PC-3 (cell line): ENCODE results near the gene TPT1. TPM values are rescaled to one million over a fixed set of nuclear protein-coding genes. Genes with fewer than 3 reads are reported as not detected.

Experiments used
- ATAC-seq: fragments of 200-7000 bp; cut with Tn5 transposase; 2 replicates; pipeline ENCODE4 v1.9.1; 2020; ENCODE audit warnings: mild to moderate bottlenecking, moderate library complexity
- BruUV-seq: library from RNA; stranded (reverse); fragments of 400-500 nt; replicated peaks from 2 replicates; lab custom pipeline; 2021; lab: Mats Ljungman, UMichigan
- CTCF ChIA-PET: fragments of 300-600 bp; sonication (Branson Sonifier 250); formaldehyde crosslinking; loops from one replicate; lab custom pipeline; 2022; ENCODE audit warnings: antibody characterized with exemption; lab: Charles Lee
- POLR2A ChIA-PET: fragments of 300-600 bp; sonication (Branson Sonifier 250); formaldehyde crosslinking; loops from one replicate; lab custom pipeline; 2022; ENCODE audit warnings: antibody characterized with exemption; ENCODE audit not compliant: unreplicated experiment; lab: Charles Lee
- DNase-seq: peaks from one replicate; pipeline ENCODE4 v3.0.0-alpha.2; 2015
- H2AFZ ChIP-seq: fragments of 300-600 bp; sonication (generic); 2 replicates; pipeline ENCODE4 v1.6.0; 2016; ENCODE audit warnings: antibody characterized with exemption, low read length
- H3F3A ChIP-seq: fragments of 300-600 bp; sonication (generic); one replicate; pipeline ENCODE4 v1.6.0; 2017; ENCODE audit warnings: antibody characterized with exemption, low read length, control low read depth, mild to moderate bottlenecking; ENCODE audit not compliant: unreplicated experiment
- H3K27ac ChIP-seq: fragments of 300-600 bp; sonication (generic); 2 replicates; pipeline ENCODE4 v1.5.1; 2016; ENCODE audit warnings: mild to moderate bottlenecking, low read length
- H3K27me3 ChIP-seq: fragments of 300-600 bp; sonication (generic); 2 replicates; pipeline ENCODE4 v1.6.1; 2016; ENCODE audit warnings: low read length, mixed read lengths
- H3K36me3 ChIP-seq: fragments of 300-600 bp; sonication (generic); 2 replicates; pipeline ENCODE4 v1.6.1; 2016; ENCODE audit warnings: low read depth, mixed run types, low read length, mixed read lengths
- H3K4me1 ChIP-seq: fragments of 300-600 bp; sonication (generic); 2 replicates; pipeline ENCODE4 v1.5.1; 2016; ENCODE audit warnings: low read length; ENCODE audit not compliant: insufficient read depth
- H3K4me2 ChIP-seq: fragments of 300-600 bp; sonication (generic); 2 replicates; pipeline ENCODE4 v1.6.0; 2016; ENCODE audit warnings: low read length
- H3K4me3 ChIP-seq: fragments of 300-600 bp; sonication (generic); 2 replicates; pipeline ENCODE4 v1.5.1; 2016; ENCODE audit warnings: mild to moderate bottlenecking, low read length, mixed read lengths
- H3K79me2 ChIP-seq: fragments of 300-600 bp; sonication (generic); 2 replicates; pipeline ENCODE4 v1.6.1; 2017; ENCODE audit warnings: low read length, mixed read lengths
- H3K9ac ChIP-seq: fragments of 300-600 bp; sonication (generic); 2 replicates; pipeline ENCODE4 v1.6.0; 2016; ENCODE audit warnings: mild to moderate bottlenecking, low read length
- H3K9me2 ChIP-seq: fragments of 300-600 bp; sonication (generic); replicated peaks from 2 replicates; pipeline ENCODE4 v1.6.1; 2016; ENCODE audit warnings: mixed run types, low read length, mixed read lengths
- H3K9me3 ChIP-seq: fragments of 300-600 bp; sonication (generic); 2 replicates; pipeline ENCODE4 v1.6.1; 2016; ENCODE audit warnings: low read length, mixed read lengths
- H4K20me1 ChIP-seq: fragments of 300-600 bp; sonication (generic); 2 replicates; pipeline ENCODE4 v1.6.1; 2016; ENCODE audit warnings: low read length, mixed read lengths
- EZH2 ChIP-seq: fragments of 300-600 bp; sonication (generic); IDR thresholded peaks from one replicate; pipeline ENCODE4 v1.6.1; 2017; ENCODE audit warnings: antibody characterized with exemption, mild to moderate bottlenecking, low read length; ENCODE audit not compliant: unreplicated experiment
- EZH2phosphoT487 ChIP-seq: fragments of 300-600 bp; sonication (generic); IDR thresholded peaks from 2 replicates; pipeline ENCODE4 v1.6.1; 2018; ENCODE audit warnings: mild to moderate bottlenecking, antibody characterized with exemption, low read length, borderline replicate concordance
- intact Hi-C: fragments of 100-400 bp; cut with micrococcal nuclease; formaldehyde crosslinking; loops from 2 replicates; pipeline ENCODE4 v1.9.0; 2023
- total RNA-seq: library from RNA; depleted of rRNA; stranded (reverse); fragments of >200 nt; gene quantifications from 2 replicates; pipeline ENCODE4 v1.2.3, GENCODE V29; 2014
- TF ChIP-seq, protein P1 (sequence below): fragments of 300-600 bp; sonication (generic); conservative IDR thresholded peaks from 2 replicates; pipeline ENCODE4 v1.5.1; 2017; ENCODE audit warnings: antibody characterized with exemption, low read depth, mild to moderate bottlenecking, low read length

The TPT1 gene
- total RNA-seq, 1 experiment from 2014 or later, result 982 TPM

DNA sequence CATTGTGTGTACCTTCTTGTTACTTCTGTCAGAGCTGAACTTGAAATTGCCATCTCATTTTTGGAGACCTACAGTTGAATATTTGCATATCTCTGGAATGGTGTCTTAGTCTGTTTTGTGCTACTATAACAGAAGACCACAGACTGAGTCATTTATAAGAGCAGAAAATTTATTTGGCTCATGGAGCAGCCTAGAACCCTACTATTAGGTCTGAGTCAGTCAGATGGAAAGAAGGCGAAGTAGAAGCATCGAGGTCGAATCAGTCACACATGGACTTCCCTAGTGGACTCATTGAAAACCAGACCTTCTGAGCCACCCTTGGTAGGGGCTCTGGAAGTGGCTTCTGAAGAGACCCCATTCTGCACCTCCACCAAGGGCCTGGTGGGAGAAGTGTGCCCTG lies 33.9 kb upstream of the TPT1 start:
- no peak overlapping the region for H2AFZ ChIP-seq
- intact Hi-C loops, result no loop called here
- TF ChIP-seq EZH2phosphoT487, result no peak
- TF ChIP-seq, protein P1, sequence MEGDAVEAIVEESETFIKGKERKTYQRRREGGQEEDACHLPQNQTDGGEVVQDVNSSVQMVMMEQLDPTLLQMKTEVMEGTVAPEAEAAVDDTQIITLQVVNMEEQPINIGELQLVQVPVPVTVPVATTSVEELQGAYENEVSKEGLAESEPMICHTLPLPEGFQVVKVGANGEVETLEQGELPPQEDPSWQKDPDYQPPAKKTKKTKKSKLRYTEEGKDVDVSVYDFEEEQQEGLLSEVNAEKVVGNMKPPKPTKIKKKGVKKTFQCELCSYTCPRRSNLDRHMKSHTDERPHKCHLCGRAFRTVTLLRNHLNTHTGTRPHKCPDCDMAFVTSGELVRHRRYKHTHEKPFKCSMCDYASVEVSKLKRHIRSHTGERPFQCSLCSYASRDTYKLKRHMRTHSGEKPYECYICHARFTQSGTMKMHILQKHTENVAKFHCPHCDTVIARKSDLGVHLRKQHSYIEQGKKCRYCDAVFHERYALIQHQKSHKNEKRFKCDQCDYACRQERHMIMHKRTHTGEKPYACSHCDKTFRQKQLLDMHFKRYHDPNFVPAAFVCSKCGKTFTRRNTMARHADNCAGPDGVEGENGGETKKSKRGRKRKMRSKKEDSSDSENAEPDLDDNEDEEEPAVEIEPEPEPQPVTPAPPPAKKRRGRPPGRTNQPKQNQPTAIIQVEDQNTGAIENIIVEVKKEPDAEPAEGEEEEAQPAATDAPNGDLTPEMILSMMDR, result no peak
- TF ChIP-seq EZH2, result no peak
- no peaks in the 10 kb centered on the region for H3K27me3 ChIP-seq
- H4K20me1 ChIP-seq, result no peaks in the 10 kb centered on the region
- no peak overlapping the region for H3K9ac ChIP-seq
- ATAC-seq (no peak), DNase-seq (no peak)
- H3K9me3 ChIP-seq, result no peaks in the 10 kb centered on the region
- no peaks in the 10 kb centered on the region for H3F3A ChIP-seq
- CTCF ChIA-PET, result no interaction called here
- BruUV-seq, result no TSS peak
- H3K27ac ChIP-seq, result no peak overlapping the region
- H3K9me2 ChIP-seq, result no peaks in the 10 kb centered on the region
- POLR2A ChIA-PET, result no interaction called here
- H3K79me2 ChIP-seq, result no peaks in the 10 kb centered on the region
- no peak overlapping the region for H3K4me2 ChIP-seq
- no peaks in the 10 kb centered on the region for H3K36me3 ChIP-seq
- no peaks in the 10 kb centered on the region for H3K4me1 ChIP-seq
- no peak overlapping the region for H3K4me3 ChIP-seq

DNA sequence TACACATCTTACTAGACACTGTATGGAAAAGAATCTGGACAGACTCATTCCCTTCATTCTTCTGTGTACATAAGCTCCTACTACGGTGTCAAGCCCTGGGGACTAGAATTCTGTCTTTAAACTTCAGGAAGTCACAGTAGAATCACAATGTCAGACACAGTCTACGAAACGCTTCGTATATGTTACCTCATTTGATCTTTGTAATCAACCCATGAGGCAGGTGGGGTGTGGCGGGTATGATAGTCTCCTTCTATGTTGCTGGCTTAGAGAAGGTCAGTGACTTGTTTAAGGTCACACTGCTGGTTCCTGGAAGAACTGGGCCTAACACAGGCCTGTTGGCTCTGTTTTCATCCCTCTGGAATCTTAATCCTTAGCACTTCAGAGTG lies 32.2 kb upstream of the TPT1 start:
- POLR2A ChIA-PET, result no interaction called here
- CTCF ChIA-PET, result interaction anchor here (0.6 kb wide), 1 partner anchor 139 kb away, joined by 5 read pairs; no protein-coding TSS in a partner anchor

More for the DNA sequence above, 32.2 kb upstream of the TPT1 start:
- ATAC-seq, result no peak
- Histone ChIP-seq H2AFZ (no peak overlapping the region), H3K27me3 (no peaks in the 10 kb centered on the region), H3K9ac (no peak overlapping the region), H3K27ac (no peak overlapping the region), H4K20me1 (no peaks in the 10 kb centered on the region), H3K4me2 (no peak overlapping the region), H3F3A (no peaks in the 10 kb centered on the region), H3K36me3 (no peaks in the 10 kb centered on the region), H3K4me1 (peaks cover 11% of the 10 kb centered on the region), H3K9me2 (no peaks in the 10 kb centered on the region), H3K79me2 (no peaks in the 10 kb centered on the region), H3K4me3 (no peak overlapping the region), H3K9me3 (no peaks in the 10 kb centered on the region)
- no peak for TF ChIP-seq EZH2
- TF ChIP-seq EZH2phosphoT487, result no peak
- TF ChIP-seq, protein P1, result no peak
- BruUV-seq, result no TSS peak
- intact Hi-C loops, result no loop called here
- no peak for DNase-seq
